ENCODE results near the gene THSD8. TPM values are rescaled to one million over a fixed set of nuclear protein-coding genes. Genes with fewer than 3 reads are reported as not detected.

The THSD8 gene
- total RNA-seq, 4 donors from 2014 or later = 0.67 TPM; not detected in 3

- no peaks in the 10 kb centered on the region for H3K36me3 ChIP-seq
- peak; percentile 15 to 26 for DNase-seq
- TF ChIP-seq CTCF (IDR thresholded peaks at IDR 0.05) = peak in 3 of 6 experiments; percentile 36 to 70 (median 41)
- TF ChIP-seq POLR2A (IDR thresholded peaks at IDR 0.05) = no peak
- no peaks in the 10 kb centered on the region for H3K9me3 ChIP-seq
- H3K27me3 ChIP-seq = peaks cover 60% of the 10 kb centered on the region
- no peak within 1 kb of the TSS for H3K4me3 ChIP-seq (replicated peaks in 1 of 3)
- no peak within 1 kb of the TSS for H3K27ac ChIP-seq
- peaks cover 10 to 18% of the 10 kb centered on the region in 2 donors for H3K4me1 ChIP-seq
- intact Hi-C loops (cut with DNase I) = loop anchor here (5.0 kb wide), 1 partner anchor 66 kb away; no protein-coding TSS in a partner anchor
- WGBS, 2 donors = 1 to 3% methylated on average over 26 to 27 of the region's 69 CpGs
Observed at GRCh38 chr19:12838182-12838885, 36.5 kb downstream of the THSD8 start, which contains the start of gene MAST1. Gene MAST1, plus strand, starts transcription at chr19:12838515. Its CDS starts 58 bp downstream, at chr19:12838573.

- no peaks in the 10 kb centered on the region for H3K36me3 ChIP-seq
- no peak for TF ChIP-seq CTCF (IDR thresholded peaks at IDR 0.05)
- no peak for TF ChIP-seq POLR2A (IDR thresholded peaks at IDR 0.05)
- H3K9me3 ChIP-seq = no peaks in the 10 kb centered on the region
- H3K27ac ChIP-seq = no peak overlapping the region
- WGBS, 2 donors = 35 to 40% methylated on average over 11 to 13 of the region's 21 CpGs
- peaks cover 53% of the 10 kb centered on the region for H3K27me3 ChIP-seq
- intact Hi-C loops (cut with DNase I) = loop anchor here (5.0 kb wide), 1 partner anchor 67 kb away; no protein-coding TSS in a partner anchor
- no peak for DNase-seq
- H3K4me1 ChIP-seq = peaks cover 7 to 10% of the 10 kb centered on the region in 2 donors
- no peak overlapping the region for H3K4me3 ChIP-seq (replicated peaks in 1 of 3)
Observed at GRCh38 chr19:12838886-12839756, 37.3 kb downstream of the THSD8 start.

GRCh38 chr19:12840091-12841079, 38.5 kb downstream of the THSD8 start:
- 22 to 27% methylated on average over 41 to 43 of the region's 43 CpGs for WGBS, 2 donors
- Histone ChIP-seq H3K9me3 (no peaks in the 10 kb centered on the region), H3K4me1 (peaks cover 6 to 9% of the 10 kb centered on the region in 2 donors), H3K4me3 (replicated peaks in 1 of 3) (no peak overlapping the region), H3K27ac (no peak overlapping the region), H3K27me3 (peaks cover 40% of the 10 kb centered on the region), H3K36me3 (no peaks in the 10 kb centered on the region)
- intact Hi-C loops (cut with DNase I) = loop anchor here (10.0 kb wide), 2 partner anchors 166 to 276 kb away; no protein-coding TSS in a partner anchor
- peak; percentile 28 to 39 for DNase-seq
- no peak for TF ChIP-seq POLR2A (IDR thresholded peaks at IDR 0.05)

GRCh38 chr19:12841094-12841493, 39.2 kb downstream of the THSD8 start:
- Histone ChIP-seq H3K4me1 (peaks cover 6 to 9% of the 10 kb centered on the region in 2 donors), H3K9me3 (no peaks in the 10 kb centered on the region), H3K27ac (no peak overlapping the region), H3K27me3 (peaks cover 35% of the 10 kb centered on the region), H3K36me3 (no peaks in the 10 kb centered on the region), H3K4me3 (replicated peaks in 1 of 3) (no peak overlapping the region)
- DNase-seq = peak in 1 of 2 donors; percentile 6
- WGBS, 2 donors = 1 to 5% methylated on average over 26 to 27 of the region's 29 CpGs
- intact Hi-C loops (cut with DNase I) = loop anchor here (10.0 kb wide), 2 partner anchors 166 to 276 kb away; no protein-coding TSS in a partner anchor
- no peak for TF ChIP-seq POLR2A (IDR thresholded peaks at IDR 0.05)
- no peak for TF ChIP-seq CTCF (IDR thresholded peaks at IDR 0.05)

All from thyroid gland (tissue), 4 donors.